Measurements from ENCODE around the gene STAC2.
A peak's percentile ranks its signal among the peaks of the same experiment; 100 is the strongest.

Gene STAC2

GRCh38 chr17:39205112-39205526 is 20.6 kb downstream of the STAC2 start:
- no peak overlapping the region for H2AFZ ChIP-seq (ENCODE audit: low read length)
- TF ChIP-seq EZH2phosphoT487 (IDR thresholded peaks at IDR 0.05; ENCODE audit: low read length): no peak
- no peak for TF ChIP-seq CTCF (IDR thresholded peaks at IDR 0.05; ENCODE audit: low read length)
- no peak for TF ChIP-seq EZH2 (optimal IDR thresholded peaks at IDR 0.05; ENCODE audit: low read depth, low read length)
- peaks cover 28% of the 10 kb centered on the region for H3K79me2 ChIP-seq (ENCODE audit: low read length)
- DNase-seq: no peak
- H3K27me3 ChIP-seq (replicated peaks; ENCODE audit: insufficient read depth, low read length): no peaks in the 10 kb centered on the region
- peaks cover 11% of the 10 kb centered on the region for H4K20me1 ChIP-seq (ENCODE audit: insufficient read depth, low read length)
- H3K36me3 ChIP-seq (replicated peaks; ENCODE audit: insufficient read depth, low read length): peaks cover 19% of the 10 kb centered on the region
- H3K9ac ChIP-seq (ENCODE audit: low read length): no peak overlapping the region
- peaks cover 56% of the 10 kb centered on the region for H3F3A ChIP-seq (ENCODE audit: insufficient read depth, low read length)
- no peak overlapping the region for H3K4me3 ChIP-seq (ENCODE audit: low read length)
- H3K27ac ChIP-seq (ENCODE audit: low read length): no peak overlapping the region
- peaks cover 22% of the 10 kb centered on the region for H3K4me1 ChIP-seq (ENCODE audit: low read length)
- H3K9me3 ChIP-seq (replicated peaks; ENCODE audit: insufficient read depth, low read length): no peaks in the 10 kb centered on the region
- no peak overlapping the region for H3K4me2 ChIP-seq (ENCODE audit: low read depth, low read length)
- H3K9me2 ChIP-seq (replicated peaks; ENCODE audit: insufficient read depth, low read length): no peaks in the 10 kb centered on the region

- H3K4me2 ChIP-seq (ENCODE audit: low read depth, low read length): no peak overlapping the region
- peaks cover 61% of the 10 kb centered on the region for H3F3A ChIP-seq (ENCODE audit: insufficient read depth, low read length)
- no peak for DNase-seq
- H3K4me3 ChIP-seq (ENCODE audit: low read length): no peak overlapping the region
- H3K9me3 ChIP-seq (replicated peaks; ENCODE audit: insufficient read depth, low read length): no peaks in the 10 kb centered on the region
- no peak overlapping the region for H3K9ac ChIP-seq (ENCODE audit: low read length)
- H2AFZ ChIP-seq (ENCODE audit: low read length): no peak overlapping the region
- H3K4me1 ChIP-seq (ENCODE audit: low read length): peaks cover 15% of the 10 kb centered on the region
- no peaks in the 10 kb centered on the region for H3K27me3 ChIP-seq (replicated peaks; ENCODE audit: insufficient read depth, low read length)
- peaks cover 29% of the 10 kb centered on the region for H3K79me2 ChIP-seq (ENCODE audit: low read length)
- TF ChIP-seq EZH2phosphoT487 (IDR thresholded peaks at IDR 0.05; ENCODE audit: low read length) (no peak), EZH2 (optimal IDR thresholded peaks at IDR 0.05; ENCODE audit: low read depth, low read length) (no peak), CTCF (IDR thresholded peaks at IDR 0.05; ENCODE audit: low read length) (no peak)
- H3K27ac ChIP-seq (ENCODE audit: low read length): no peak overlapping the region
- peaks cover 11% of the 10 kb centered on the region for H4K20me1 ChIP-seq (ENCODE audit: insufficient read depth, low read length)
- H3K9me2 ChIP-seq (replicated peaks; ENCODE audit: insufficient read depth, low read length): no peaks in the 10 kb centered on the region
- peaks cover 19% of the 10 kb centered on the region for H3K36me3 ChIP-seq (replicated peaks; ENCODE audit: insufficient read depth, low read length)
These were observed 21.5 kb downstream of the STAC2 start for GRCh38 chr17:39204245-39204644.

DNA sequence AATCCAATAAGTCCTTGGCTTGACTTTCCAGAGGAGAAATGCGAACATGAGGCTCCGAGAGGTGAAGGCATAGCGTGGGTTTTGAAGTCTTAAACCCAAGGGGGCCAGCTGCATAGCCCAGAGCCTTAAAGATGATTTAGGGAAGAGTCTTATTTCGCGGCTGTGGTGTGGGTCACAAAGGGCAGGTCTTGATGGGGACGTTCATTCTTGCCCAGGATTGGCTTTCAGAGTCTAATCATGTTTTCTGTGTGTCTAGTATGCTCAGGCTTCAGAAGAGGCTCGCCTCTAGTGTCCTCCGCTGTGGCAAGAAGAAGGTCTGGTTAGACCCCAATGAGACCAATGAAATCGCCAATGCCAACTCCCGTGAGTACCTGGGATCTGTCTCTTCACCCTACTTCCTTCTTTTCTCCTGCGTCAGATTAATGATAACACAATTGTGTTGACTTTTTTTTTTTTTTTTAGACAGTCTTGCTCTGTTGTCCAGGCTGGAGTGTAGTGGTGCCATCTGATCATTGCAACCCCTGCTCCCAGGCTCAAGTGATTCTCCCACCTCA is 24.7 kb downstream of the STAC2 start:
- Histone ChIP-seq H3K9me3 (replicated peaks; ENCODE audit: insufficient read depth, low read length) (no peaks in the 10 kb centered on the region), H3K4me3 (ENCODE audit: low read length) (peak overlapping the region; percentile 94), H2AFZ (ENCODE audit: low read length) (no peak overlapping the region), H3K9ac (ENCODE audit: low read length) (peak overlapping the region; percentile 99), H3K27ac (ENCODE audit: low read length) (peak overlapping the region; percentile 89), H3K9me2 (replicated peaks; ENCODE audit: insufficient read depth, low read length) (no peaks in the 10 kb centered on the region), H3K4me1 (ENCODE audit: low read length) (peaks cover 9% of the 10 kb centered on the region), H3K36me3 (replicated peaks; ENCODE audit: insufficient read depth, low read length) (peaks cover 19% of the 10 kb centered on the region), H4K20me1 (ENCODE audit: insufficient read depth, low read length) (peaks cover 11% of the 10 kb centered on the region), H3K4me2 (ENCODE audit: low read depth, low read length) (peak overlapping the region; percentile 91), H3K27me3 (replicated peaks; ENCODE audit: insufficient read depth, low read length) (no peaks in the 10 kb centered on the region), H3K79me2 (ENCODE audit: low read length) (peaks cover 34% of the 10 kb centered on the region), H3F3A (ENCODE audit: insufficient read depth, low read length) (peaks cover 72% of the 10 kb centered on the region)
- peak; percentile 11 for DNase-seq
- TF ChIP-seq CTCF (IDR thresholded peaks at IDR 0.05; ENCODE audit: low read length): no peak
- TF ChIP-seq EZH2 (optimal IDR thresholded peaks at IDR 0.05; ENCODE audit: low read depth, low read length): no peak

Measured in MM.1S (cell line).